ENCODE results near the gene TRPM4.

The TRPM4 gene

GRCh38 chr19:49243726-49244125 is 86.1 kb downstream of the TRPM4 start:
- DNase-seq: no peak

GRCh38 chr19:49244256-49244655 is 86.7 kb downstream of the TRPM4 start:
- DNase-seq: no peak

GRCh38 chr19:49247676-49248075 is 90.1 kb downstream of the TRPM4 start:
- DNase-seq: no peak

- no peak for DNase-seq
Observed at GRCh38 chr19:49249933-49250332, 92.3 kb downstream of the TRPM4 start.

- DNase-seq: no peak
Observed at GRCh38 chr19:49255674-49256073, 98.1 kb downstream of the TRPM4 start.

GRCh38 chr19:49256691-49257090 is 99.1 kb downstream of the TRPM4 start:
- no peak for DNase-seq

Measured in CD4-positive, alpha-beta T cell treated with Interferon gamma for 1 hour (primary cell).